Hippocampal formation (tissue), 2 donors: ENCODE data around the gene TREML4.

ENCODE experiments used
- DNase-seq, 2 donors: peaks; one replicate each; lab custom pipeline; 2025; lab: John Stamatoyannopoulos, UW

The TREML4 gene

DNA sequence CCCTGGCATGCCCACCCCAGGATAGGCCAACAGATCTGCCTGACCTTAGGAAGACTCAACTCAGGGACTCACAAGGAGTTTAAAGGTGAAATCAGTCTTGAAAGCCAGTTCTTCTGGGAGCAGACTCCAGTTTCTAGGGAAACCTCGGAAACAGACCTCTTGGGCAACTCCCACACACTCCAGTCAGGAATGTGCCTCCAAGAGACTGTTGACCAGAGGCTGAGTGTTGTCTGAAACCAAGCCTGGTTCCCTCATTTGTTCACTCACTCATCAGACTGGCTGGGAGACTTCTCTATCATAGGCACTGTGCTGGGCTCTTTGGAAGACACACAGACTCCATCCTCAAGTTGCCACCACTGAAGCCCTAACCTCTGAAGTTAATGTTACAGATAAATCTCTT, 56.6 kb downstream of the TREML4 start:
- no peak for DNase-seq

DNA sequence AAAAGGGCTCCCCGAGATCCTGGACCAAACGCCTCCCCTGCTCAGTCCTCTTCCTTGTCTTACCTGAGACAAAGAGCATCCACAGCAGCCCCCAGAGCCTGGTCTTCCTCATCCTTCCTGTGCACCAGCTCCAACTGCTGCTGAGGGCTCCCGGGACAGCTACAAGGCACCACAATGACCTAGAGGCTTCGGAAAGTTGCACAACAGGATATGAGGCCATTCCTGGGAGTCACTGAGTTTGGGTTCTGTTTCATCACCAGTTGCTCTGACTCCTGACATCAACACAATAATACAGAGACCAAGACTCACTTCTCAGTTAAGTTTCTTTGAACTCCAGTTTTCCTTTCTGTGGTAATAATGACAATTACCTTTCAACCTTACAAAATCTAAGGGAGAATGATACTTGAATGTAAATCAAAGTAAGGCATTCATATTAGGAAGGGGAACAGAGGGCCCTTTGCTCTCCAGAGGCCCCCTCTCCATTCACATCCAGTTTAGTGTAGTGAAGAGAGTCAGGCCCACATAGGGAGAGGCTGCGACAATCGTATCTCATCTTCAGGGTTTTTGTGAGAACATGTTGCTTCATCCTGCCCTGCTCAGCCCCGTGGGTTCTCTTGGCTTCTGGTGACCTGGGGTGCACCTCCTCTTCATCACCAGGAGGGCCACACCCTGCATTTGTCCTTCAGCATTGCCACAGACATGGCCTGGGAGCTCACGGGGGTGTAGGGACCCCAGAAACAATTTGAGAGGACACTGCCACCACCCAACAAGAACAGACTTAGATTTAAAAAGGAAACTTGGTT, 58.6 kb downstream of the TREML4 start, which contains the start of gene TREM1:
TREM1 (minus strand) TSS at position 139 of the 803 bp plus-strand sequence; CDS start at position 112, 27 bp downstream.
- no peak for DNase-seq

DNA sequence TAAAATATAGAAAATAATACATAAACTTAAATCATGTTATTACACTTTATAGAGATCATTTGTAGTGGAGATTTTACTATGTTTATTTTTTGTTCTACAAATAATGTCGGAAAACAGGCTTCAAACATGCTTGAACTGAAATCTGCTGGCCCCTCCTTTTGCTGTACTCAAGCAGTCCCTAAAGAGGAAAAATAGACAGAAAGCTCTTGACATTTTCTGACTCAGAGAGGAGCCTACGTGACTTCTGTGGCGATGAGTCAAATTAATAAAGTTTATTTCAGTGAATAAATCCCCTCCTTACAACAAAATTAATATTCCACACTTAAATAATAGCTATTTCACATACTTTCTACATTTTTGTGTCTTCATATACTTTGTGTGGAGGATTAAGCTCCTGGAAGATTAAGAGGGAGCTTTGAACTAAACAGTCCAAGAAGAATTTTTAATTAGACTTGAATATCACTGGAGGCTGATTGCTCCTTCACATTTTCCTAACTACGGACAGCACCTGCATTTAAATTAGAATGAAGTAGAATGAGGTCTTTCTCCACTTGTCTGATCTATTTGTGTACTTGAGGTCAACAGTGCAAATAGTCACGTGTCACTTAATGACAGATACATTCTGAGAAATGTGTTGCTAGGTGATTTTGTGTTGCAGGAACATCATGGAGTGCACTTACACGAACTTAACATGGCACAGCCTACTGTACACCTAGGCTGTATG, 60.0 kb downstream of the TREML4 start:
- no peak for DNase-seq
